ENCODE results near the gene AKT3.

AKT3 gene

GRCh38 chr1:243748227-243748626 lies 101.8 kb downstream of the AKT3 start:
- TF ChIP-seq CTCF (IDR thresholded peaks at IDR 0.05; ENCODE audit: low read length, missing control alignments), result no peak
- DNase-seq (ENCODE audit: low read depth), result no peak
- no peak overlapping the region for H3K4me3 ChIP-seq (replicated peaks; ENCODE audit: low read depth, low read length)

GRCh38 chr1:243746751-243747150 lies 103.3 kb downstream of the AKT3 start:
- DNase-seq (ENCODE audit: low read depth), result no peak
- no peak for TF ChIP-seq CTCF (IDR thresholded peaks at IDR 0.05; ENCODE audit: low read length, missing control alignments)
- H3K4me3 ChIP-seq (replicated peaks; ENCODE audit: low read depth, low read length), result no peak overlapping the region

GRCh38 chr1:243745356-243745755 lies 104.7 kb downstream of the AKT3 start:
- peak; percentile 36 for DNase-seq (ENCODE audit: low read depth)
- H3K4me3 ChIP-seq (replicated peaks; ENCODE audit: low read depth, low read length), result no peak overlapping the region
- no peak for TF ChIP-seq CTCF (IDR thresholded peaks at IDR 0.05; ENCODE audit: low read length, missing control alignments)

GRCh38 chr1:243742819-243743218 lies 107.2 kb downstream of the AKT3 start:
- peak; percentile 77 for DNase-seq (ENCODE audit: low read depth)
- no peak overlapping the region for H3K4me3 ChIP-seq (replicated peaks; ENCODE audit: low read depth, low read length)
- no peak for TF ChIP-seq CTCF (IDR thresholded peaks at IDR 0.05; ENCODE audit: low read length, missing control alignments)

GRCh38 chr1:243740255-243740999 lies 109.6 kb downstream of the AKT3 start:
- DNase-seq (ENCODE audit: low read depth), result peak; percentile 37
- no peak for TF ChIP-seq CTCF (IDR thresholded peaks at IDR 0.05; ENCODE audit: low read length, missing control alignments)
- no peak overlapping the region for H3K4me3 ChIP-seq (replicated peaks; ENCODE audit: low read depth, low read length)

- peak; percentile 27 for DNase-seq (ENCODE audit: low read depth)
- H3K4me3 ChIP-seq (replicated peaks; ENCODE audit: low read depth, low read length), result no peak overlapping the region
- TF ChIP-seq CTCF (IDR thresholded peaks at IDR 0.05; ENCODE audit: low read length, missing control alignments), result no peak
These were observed 110.6 kb downstream of the AKT3 start for GRCh38 chr1:243739335-243740003.
